HEK293 (cell line): ENCODE data around the gene MEIOC.

Experiments
- CTCF ChIA-PET: fragments of 350-600 bp; formaldehyde crosslinking; extraction: SDS; loops from one replicate; lab custom pipeline; 2021; ENCODE audit warnings: antibody characterized with exemption; lab: Yijun Ruan, JAX
- POLR2A ChIA-PET: fragments of 300-600 bp; formaldehyde crosslinking; extraction: SDS; loops from one replicate; lab custom pipeline; 2020; ENCODE audit warnings: antibody characterized with exemption, inconsistent platforms; lab: Yijun Ruan, JAX
- H3K27ac ChIP-seq: fragments of 200-500 bp; sonication (Bioruptor generic); 2 replicates; pipeline ENCODE4 v1.5.1; 2014; ENCODE audit warnings: low read depth, low read length, control low read depth, inconsistent platforms; ENCODE audit errors: extremely low read depth
- H3K36me3 ChIP-seq, 2 experiments: fragments of 200-500 bp in 1 of 2; sonication (Bioruptor generic) in 1 of 2; 1 replicate in 1 of 2; 2 replicates in 1 of 2; pipeline ENCODE4 v1.5.1; 2014 to 2017; ENCODE audit warnings: inconsistent platforms in 2 of 2, low read length in 2 of 2; ENCODE audit not compliant: control insufficient read depth in 2 of 2, insufficient read depth in 1 of 2
- H3K4me1 ChIP-seq: fragments of 200-500 bp; sonication (Bioruptor generic); 2 replicates; pipeline ENCODE4 v1.5.1; 2014; ENCODE audit warnings: mild to moderate bottlenecking, low read length, inconsistent platforms; ENCODE audit not compliant: control insufficient read depth, insufficient read depth
- H3K4me3 ChIP-seq: 2 replicates; pipeline ENCODE4 v1.5.1; 2011; ENCODE audit warnings: low read depth, mild to moderate bottlenecking, control low read depth, low read length, moderate library complexity
- H3K9me3 ChIP-seq: fragments of 200-500 bp; sonication (Bioruptor generic); 2 replicates; pipeline ENCODE4 v1.5.1; 2014; ENCODE audit warnings: low read depth, low read length, inconsistent platforms; ENCODE audit not compliant: control insufficient read depth, insufficient read depth
- GLIS1 ChIP-seq: fragments of 450-650 bp; formaldehyde crosslinking; IDR thresholded peaks from 2 replicates; pipeline ENCODE4 v1.5.1; 2016; ENCODE audit warnings: missing biosample characterization, missing genetic modification characterization
- KLF1 ChIP-seq: fragments of 450-650 bp; formaldehyde crosslinking; IDR thresholded peaks from 2 replicates; pipeline ENCODE4 v1.5.1; 2016; ENCODE audit warnings: missing biosample characterization, missing genetic modification characterization
- KLF10 ChIP-seq: fragments of 450-650 bp; IDR thresholded peaks from 2 replicates; pipeline ENCODE4 v1.5.1; 2018; ENCODE audit warnings: missing biosample characterization, mild to moderate bottlenecking, missing genetic modification characterization
- RBAK ChIP-seq: fragments of 450-650 bp; formaldehyde crosslinking; IDR thresholded peaks from 2 replicates; pipeline ENCODE4 v1.5.1; 2016; ENCODE audit warnings: missing biosample characterization, missing genetic modification characterization
- REPIN1 ChIP-seq: fragments of 450-650 bp; formaldehyde crosslinking; IDR thresholded peaks from 2 replicates; pipeline ENCODE4 v1.5.1; 2017; ENCODE audit warnings: missing biosample characterization, missing genetic modification characterization, low read depth
- SETDB1 ChIP-seq: IDR thresholded peaks from one replicate; pipeline ENCODE4 v1.6.1; 2017; ENCODE audit warnings: mild to moderate bottlenecking, low read length, moderate library complexity, mixed read lengths; ENCODE audit not compliant: insufficient read length
- SP2 ChIP-seq: fragments of 450-650 bp; formaldehyde crosslinking; IDR thresholded peaks from 2 replicates; pipeline ENCODE4 v1.5.1; 2016; ENCODE audit warnings: missing biosample characterization, missing genetic modification characterization
- SP3 ChIP-seq: fragments of 450-650 bp; formaldehyde crosslinking; IDR thresholded peaks from 2 replicates; pipeline ENCODE4 v1.5.1; 2016; ENCODE audit warnings: missing biosample characterization, missing genetic modification characterization
- SP7 ChIP-seq: fragments of 450-650 bp; formaldehyde crosslinking; IDR thresholded peaks from 2 replicates; pipeline ENCODE4 v1.5.1; 2016; ENCODE audit warnings: missing biosample characterization, missing genetic modification characterization
- TCF7L2 ChIP-seq: IDR thresholded peaks from 2 replicates; pipeline ENCODE4 v1.6.1; 2011; ENCODE audit warnings: low read depth, mild to moderate bottlenecking, inconsistent platforms, low read length, moderate library complexity, borderline replicate concordance
- TRIM28 ChIP-seq: IDR thresholded peaks from 2 replicates; pipeline ENCODE4 v1.6.1; 2011; ENCODE audit warnings: low read length, control low read depth, borderline replicate concordance
- ZNF19 ChIP-seq: fragments of 450-650 bp; formaldehyde crosslinking; IDR thresholded peaks from 2 replicates; pipeline ENCODE4; 2016; ENCODE audit warnings: missing biosample characterization, missing genetic modification characterization, low read depth
- ZNF335 ChIP-seq: fragments of 450-650 bp; formaldehyde crosslinking; conservative IDR thresholded peaks from 2 replicates; pipeline ENCODE4 v1.5.1; 2016; ENCODE audit warnings: missing biosample characterization, missing genetic modification characterization
- ZNF585B ChIP-seq: fragments of 450-650 bp; formaldehyde crosslinking; IDR thresholded peaks from 2 replicates; pipeline ENCODE4 v1.5.1; 2016; ENCODE audit warnings: missing biosample characterization, missing genetic modification characterization
- TF ChIP-seq, protein P1 (sequence below): fragments of 450-650 bp; IDR thresholded peaks from 2 replicates; pipeline ENCODE4 v1.5.1; 2018; ENCODE audit warnings: missing biosample characterization, missing genetic modification characterization
- TF ChIP-seq, protein P2 (sequence below): fragments of 450-650 bp; formaldehyde crosslinking; IDR thresholded peaks from 2 replicates; pipeline ENCODE4 v1.5.1; 2016; ENCODE audit warnings: missing biosample characterization, missing genetic modification characterization
- TF ChIP-seq, protein P3 (sequence below): fragments of 450-650 bp; formaldehyde crosslinking; IDR thresholded peaks from 2 replicates; pipeline ENCODE4 v1.5.1; 2017; ENCODE audit warnings: missing biosample characterization, mild to moderate bottlenecking, missing genetic modification characterization, moderate library complexity
- TF ChIP-seq, protein P4 (sequence below): sonication (generic); formaldehyde crosslinking; IDR thresholded peaks from 2 replicates; pipeline ENCODE4 v1.8.1; 2022; ENCODE audit warnings: mild to moderate bottlenecking, moderate library complexity, missing genetic modification reagents
- TF ChIP-seq, protein P5 (sequence below): fragments of 450-650 bp; formaldehyde crosslinking; IDR thresholded peaks from 2 replicates; pipeline ENCODE4 v1.5.1; 2017; ENCODE audit warnings: missing biosample characterization, missing genetic modification characterization

MEIOC gene

DNA sequence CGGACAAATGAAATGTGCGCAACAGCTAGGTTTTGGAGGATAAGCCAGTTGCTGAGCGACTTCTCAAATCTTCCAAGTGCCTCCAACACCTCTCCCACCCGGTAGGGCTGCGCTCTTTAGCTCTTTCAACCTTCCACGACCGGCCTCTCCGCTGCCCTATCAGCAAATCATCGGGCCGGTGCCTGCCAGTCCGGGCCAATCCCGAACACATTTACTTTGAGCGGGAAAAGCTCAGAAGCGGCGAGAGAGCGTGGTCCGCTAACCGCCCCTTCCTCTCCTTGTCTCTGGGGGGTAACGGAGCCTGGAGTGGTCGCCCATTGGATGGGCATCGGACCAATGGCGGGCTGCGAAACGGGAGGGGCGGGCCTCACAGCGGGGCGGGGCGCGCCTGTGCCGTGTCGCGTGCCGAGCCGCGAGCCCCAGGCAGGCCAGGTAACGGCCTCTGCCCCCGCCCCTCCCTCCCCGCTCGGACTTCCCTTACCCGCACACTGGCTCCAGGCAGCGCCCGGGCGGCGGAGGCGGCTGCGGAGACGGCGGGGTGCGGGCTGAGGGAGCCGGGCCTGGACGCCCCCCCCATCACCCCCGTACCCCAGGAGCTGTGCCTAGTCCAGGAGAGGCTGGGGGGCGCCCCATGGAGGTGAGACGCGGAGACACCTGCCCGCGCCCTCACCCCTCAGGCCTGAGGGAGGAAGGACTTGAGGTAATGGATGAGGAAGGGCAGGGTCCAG lies at the start of gene MEIOC:
MEIOC (plus strand) TSS at position 486 of the 728 bp plus-strand sequence; CDS start at position 632, 146 bp downstream.
- TF ChIP-seq, protein P1, sequence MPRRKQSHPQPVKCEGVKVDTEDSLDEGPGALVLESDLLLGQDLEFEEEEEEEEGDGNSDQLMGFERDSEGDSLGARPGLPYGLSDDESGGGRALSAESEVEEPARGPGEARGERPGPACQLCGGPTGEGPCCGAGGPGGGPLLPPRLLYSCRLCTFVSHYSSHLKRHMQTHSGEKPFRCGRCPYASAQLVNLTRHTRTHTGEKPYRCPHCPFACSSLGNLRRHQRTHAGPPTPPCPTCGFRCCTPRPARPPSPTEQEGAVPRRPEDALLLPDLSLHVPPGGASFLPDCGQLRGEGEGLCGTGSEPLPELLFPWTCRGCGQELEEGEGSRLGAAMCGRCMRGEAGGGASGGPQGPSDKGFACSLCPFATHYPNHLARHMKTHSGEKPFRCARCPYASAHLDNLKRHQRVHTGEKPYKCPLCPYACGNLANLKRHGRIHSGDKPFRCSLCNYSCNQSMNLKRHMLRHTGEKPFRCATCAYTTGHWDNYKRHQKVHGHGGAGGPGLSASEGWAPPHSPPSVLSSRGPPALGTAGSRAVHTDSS (tag by site-specific recombination) = no peak
- TF ChIP-seq, protein P2, sequence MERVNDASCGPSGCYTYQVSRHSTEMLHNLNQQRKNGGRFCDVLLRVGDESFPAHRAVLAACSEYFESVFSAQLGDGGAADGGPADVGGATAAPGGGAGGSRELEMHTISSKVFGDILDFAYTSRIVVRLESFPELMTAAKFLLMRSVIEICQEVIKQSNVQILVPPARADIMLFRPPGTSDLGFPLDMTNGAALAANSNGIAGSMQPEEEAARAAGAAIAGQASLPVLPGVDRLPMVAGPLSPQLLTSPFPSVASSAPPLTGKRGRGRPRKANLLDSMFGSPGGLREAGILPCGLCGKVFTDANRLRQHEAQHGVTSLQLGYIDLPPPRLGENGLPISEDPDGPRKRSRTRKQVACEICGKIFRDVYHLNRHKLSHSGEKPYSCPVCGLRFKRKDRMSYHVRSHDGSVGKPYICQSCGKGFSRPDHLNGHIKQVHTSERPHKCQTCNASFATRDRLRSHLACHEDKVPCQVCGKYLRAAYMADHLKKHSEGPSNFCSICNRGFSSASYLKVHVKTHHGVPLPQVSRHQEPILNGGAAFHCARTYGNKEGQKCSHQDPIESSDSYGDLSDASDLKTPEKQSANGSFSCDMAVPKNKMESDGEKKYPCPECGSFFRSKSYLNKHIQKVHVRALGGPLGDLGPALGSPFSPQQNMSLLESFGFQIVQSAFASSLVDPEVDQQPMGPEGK = peak; percentile 71
- TF ChIP-seq SP3 (tag by site-specific recombination) (peak; percentile 46), GLIS1 (tag by site-specific recombination) (peak; percentile 86), KLF1 (tag by site-specific recombination) (peak; percentile 60; the same call in 1 of the 2 replicates), REPIN1 (tag by site-specific recombination) (no peak), KLF10 (no peak), ZNF585B (tag by site-specific recombination) (no peak), SP2 (peak; percentile 61), TRIM28 (no peak), ZNF335 (tag by site-specific recombination) (peak; percentile 56), TCF7L2 (no peak), SETDB1 (peak; percentile 75), SP7 (tag by site-specific recombination) (0 out of 2 replicates have a peak, but pooled peaks have one; percentile 21), ZNF19 (no peak), RBAK (no peak)
- TF ChIP-seq, protein P3, sequence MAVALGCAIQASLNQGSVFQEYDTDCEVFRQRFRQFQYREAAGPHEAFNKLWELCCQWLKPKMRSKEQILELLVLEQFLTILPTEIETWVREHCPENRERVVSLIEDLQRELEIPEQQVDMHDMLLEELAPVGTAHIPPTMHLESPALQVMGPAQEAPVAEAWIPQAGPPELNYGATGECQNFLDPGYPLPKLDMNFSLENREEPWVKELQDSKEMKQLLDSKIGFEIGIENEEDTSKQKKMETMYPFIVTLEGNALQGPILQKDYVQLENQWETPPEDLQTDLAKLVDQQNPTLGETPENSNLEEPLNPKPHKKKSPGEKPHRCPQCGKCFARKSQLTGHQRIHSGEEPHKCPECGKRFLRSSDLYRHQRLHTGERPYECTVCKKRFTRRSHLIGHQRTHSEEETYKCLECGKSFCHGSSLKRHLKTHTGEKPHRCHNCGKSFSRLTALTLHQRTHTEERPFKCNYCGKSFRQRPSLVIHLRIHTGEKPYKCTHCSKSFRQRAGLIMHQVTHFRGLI (tag by site-specific recombination) = peak; percentile 42; the same call in 1 of the 2 replicates
- TF ChIP-seq, protein P4, sequence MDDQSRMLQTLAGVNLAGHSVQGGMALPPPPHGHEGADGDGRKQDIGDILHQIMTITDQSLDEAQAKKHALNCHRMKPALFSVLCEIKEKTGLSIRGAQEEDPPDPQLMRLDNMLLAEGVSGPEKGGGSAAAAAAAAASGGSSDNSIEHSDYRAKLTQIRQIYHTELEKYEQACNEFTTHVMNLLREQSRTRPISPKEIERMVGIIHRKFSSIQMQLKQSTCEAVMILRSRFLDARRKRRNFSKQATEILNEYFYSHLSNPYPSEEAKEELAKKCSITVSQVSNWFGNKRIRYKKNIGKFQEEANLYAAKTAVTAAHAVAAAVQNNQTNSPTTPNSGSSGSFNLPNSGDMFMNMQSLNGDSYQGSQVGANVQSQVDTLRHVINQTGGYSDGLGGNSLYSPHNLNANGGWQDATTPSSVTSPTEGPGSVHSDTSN (CRISPR knock-in tag) = peak; percentile 68; the same call in 1 of the 2 replicates
- TF ChIP-seq, protein P5, sequence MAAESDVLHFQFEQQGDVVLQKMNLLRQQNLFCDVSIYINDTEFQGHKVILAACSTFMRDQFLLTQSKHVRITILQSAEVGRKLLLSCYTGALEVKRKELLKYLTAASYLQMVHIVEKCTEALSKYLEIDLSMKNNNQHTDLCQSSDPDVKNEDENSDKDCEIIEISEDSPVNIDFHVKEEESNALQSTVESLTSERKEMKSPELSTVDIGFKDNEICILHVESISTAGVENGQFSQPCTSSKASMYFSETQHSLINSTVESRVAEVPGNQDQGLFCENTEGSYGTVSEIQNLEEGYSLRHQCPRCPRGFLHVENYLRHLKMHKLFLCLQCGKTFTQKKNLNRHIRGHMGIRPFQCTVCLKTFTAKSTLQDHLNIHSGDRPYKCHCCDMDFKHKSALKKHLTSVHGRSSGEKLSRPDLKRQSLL = 0 out of 2 replicates have a peak, but pooled peaks have one; percentile 17
- Histone ChIP-seq H3K4me1 (no peaks in the 10 kb centered on the region), H3K9me3 (no peaks in the 10 kb centered on the region), H3K4me3 (peak within 1 kb of the TSS; percentile 41), H3K36me3 (peaks cover 0 to 10% of the 10 kb centered on the region in 2 experiments; a peak in 2 of 3 replicates), H3K27ac (peak within 1 kb of the TSS; percentile 69; the same call in 1 of the 2 replicates)
- POLR2A ChIA-PET = interaction anchor here (0.7 to 1.3 kb wide), 9 partner anchors 9 to 422 kb away, joined by 3 to 12 read pairs (median 3); partner anchors contain the start of genes FZD2 and GPATCH8
- CTCF ChIA-PET = interaction anchor here (0.5 to 3.0 kb wide), 9 partner anchors 10 to 360 kb away, joined by 3 to 14 read pairs (median 4); no protein-coding TSS in a partner anchor
